IMR-90 (cell line): ENCODE data around the gene PI16. TPM values are rescaled to one million over a fixed set of nuclear protein-coding genes. Genes with fewer than 3 reads are reported as not detected.

ENCODE experiments used
- ATAC-seq: fragments of 200-7000 bp; cut with Tn5 transposase; 2 replicates; pipeline ENCODE4 v1.9.1; 2020; ENCODE audit warnings: low read depth, mild to moderate bottlenecking, moderate library complexity
- BruUV-seq: library from RNA; stranded (reverse); fragments of 400-500 nt; replicated peaks from 2 replicates; lab custom pipeline; 2021; lab: Mats Ljungman, UMichigan
- CTCF ChIA-PET: fragments of 300-600 bp; formaldehyde crosslinking; extraction: SDS; loops from one replicate; lab custom pipeline; 2021; ENCODE audit warnings: antibody characterized with exemption; lab: Yijun Ruan, JAX
- POLR2A ChIA-PET: fragments of 300-600 bp; sonication (Branson Sonifier 250); formaldehyde crosslinking; loops from one replicate; lab custom pipeline; 2022; ENCODE audit warnings: antibody characterized with exemption; ENCODE audit not compliant: unreplicated experiment; lab: Charles Lee
- DNase-seq: peaks from one replicate; pipeline ENCODE4 v3.0.0; 2013
- H2AFZ ChIP-seq: replicated peaks from 2 replicates; pipeline ENCODE3; 2013; ENCODE audit warnings: low read length, mild to moderate bottlenecking; ENCODE audit not compliant: poor library complexity
- H2AK5ac ChIP-seq: 2 replicates; pipeline ENCODE4 v1.6.1; 2013; ENCODE audit warnings: low read depth, low read length, inconsistent platforms
- H2AK9ac ChIP-seq: replicated peaks from 2 replicates; pipeline ENCODE3; 2013; ENCODE audit warnings: mild to moderate bottlenecking, low read depth, low read length, moderate library complexity; ENCODE audit not compliant: poor library complexity
- H2BK120ac ChIP-seq: 2 replicates; pipeline ENCODE4 v1.6.1; 2013; ENCODE audit warnings: low read depth, low read length, inconsistent platforms
- H2BK15ac ChIP-seq: 3 replicates; pipeline ENCODE4 v1.6.1; 2013; ENCODE audit warnings: low read depth, low read length, inconsistent platforms
- H2BK20ac ChIP-seq: 2 replicates; pipeline ENCODE4 v1.6.1; 2013; ENCODE audit warnings: low read depth, mild to moderate bottlenecking, inconsistent platforms, low read length, moderate library complexity
- H2BK5ac ChIP-seq: 2 replicates; pipeline ENCODE4 v1.6.1; 2013; ENCODE audit warnings: mild to moderate bottlenecking, low read depth, low read length, inconsistent platforms; ENCODE audit not compliant: poor library complexity, severe bottlenecking
- H3K14ac ChIP-seq: replicated peaks from 2 replicates; pipeline ENCODE4 v1.6.1; 2013; ENCODE audit warnings: low read depth, low read length, inconsistent platforms
- H3K18ac ChIP-seq: 2 replicates; pipeline ENCODE4 v1.6.1; 2013; ENCODE audit warnings: low read depth, low read length, control low read depth
- H3K23ac ChIP-seq: 2 replicates; pipeline ENCODE4 v1.6.1; 2013; ENCODE audit warnings: low read depth, low read length, inconsistent platforms
- H3K27ac ChIP-seq: 2 replicates; pipeline ENCODE4 v1.5.1; 2013; ENCODE audit warnings: mild to moderate bottlenecking, control low read depth, low read length; ENCODE audit not compliant: insufficient read depth
- H3K27me3 ChIP-seq: 2 replicates; pipeline ENCODE4 v1.6.1; 2013; ENCODE audit warnings: low read length; ENCODE audit not compliant: control insufficient read depth, insufficient read depth
- H3K36me3 ChIP-seq: 2 replicates; pipeline ENCODE4 v1.6.1; 2013; ENCODE audit warnings: low read length, mixed read lengths; ENCODE audit not compliant: control insufficient read depth, insufficient read depth
- H3K4ac ChIP-seq: 2 replicates; pipeline ENCODE4 v1.6.1; 2013; ENCODE audit warnings: low read depth, low read length, inconsistent platforms
- H3K4me1 ChIP-seq: 2 replicates; pipeline ENCODE4 v1.6.1; 2013; ENCODE audit warnings: low read length, mixed read lengths; ENCODE audit not compliant: control insufficient read depth, insufficient read depth
- H3K4me2 ChIP-seq: 2 replicates; pipeline ENCODE4 v1.6.1; 2013; ENCODE audit warnings: low read depth, mild to moderate bottlenecking, control low read depth, low read length, moderate library complexity
- H3K4me3 ChIP-seq: 2 replicates; pipeline ENCODE4 v1.5.1; 2013; ENCODE audit warnings: low read depth, mild to moderate bottlenecking, control low read depth, low read length, moderate library complexity; ENCODE audit not compliant: insufficient read depth
- H3K56ac ChIP-seq: 2 replicates; pipeline ENCODE4 v1.6.1; 2013; ENCODE audit warnings: low read length, inconsistent platforms; ENCODE audit not compliant: insufficient read depth; ENCODE audit errors: extremely low read depth
- H3K79me1 ChIP-seq, 2 experiments: 2 replicates each; pipeline ENCODE4 v1.6.1; 2013; ENCODE audit warnings: low read length in 2 of 2, inconsistent platforms in 1 of 2, low read depth in 1 of 2
- H3K9ac ChIP-seq: 2 replicates; pipeline ENCODE4 v1.6.1; 2013; ENCODE audit warnings: low read depth, low read length, control low read depth
- H3K9me1 ChIP-seq: 2 replicates; pipeline ENCODE4 v1.6.1; 2013; ENCODE audit warnings: low read length, inconsistent platforms; ENCODE audit not compliant: insufficient read depth
- H3K9me3 ChIP-seq: 2 replicates; pipeline ENCODE4 v1.6.1; 2013; ENCODE audit warnings: low read length; ENCODE audit not compliant: control insufficient read depth, insufficient read depth
- H4K20me1 ChIP-seq: 2 replicates; pipeline ENCODE4 v1.6.1; 2013; ENCODE audit warnings: low read length, inconsistent platforms; ENCODE audit not compliant: insufficient read depth
- H4K5ac ChIP-seq: 2 replicates; pipeline ENCODE4 v1.6.1; 2013; ENCODE audit warnings: mild to moderate bottlenecking, low read depth, low read length, control low read depth
- H4K8ac ChIP-seq, 2 experiments: 2 replicates each; pipeline ENCODE4 v1.6.1; 2013; ENCODE audit warnings: low read depth in 2 of 2, low read length in 2 of 2, control low read depth in 1 of 2, inconsistent platforms in 1 of 2
- H4K91ac ChIP-seq: 2 replicates; pipeline ENCODE4 v1.6.1; 2013; ENCODE audit warnings: low read depth, low read length, inconsistent platforms; ENCODE audit not compliant: insufficient read depth
- BHLHE40 ChIP-seq: fragments of 150-350 bp; IDR thresholded peaks from 2 replicates; pipeline ENCODE4 v1.6.1; 2016; ENCODE audit warnings: mild to moderate bottlenecking, low read depth, low read length
- CEBPB ChIP-seq: IDR thresholded peaks from 2 replicates; pipeline ENCODE4 v1.6.1; 2012; ENCODE audit warnings: low read depth, low read length, improper control_type of control experiment
- CHD1 ChIP-seq: IDR thresholded peaks from 2 replicates; pipeline ENCODE4 v1.6.1; 2012; ENCODE audit warnings: low read depth, low read length, improper control_type of control experiment
- CTCF ChIP-seq: conservative IDR thresholded peaks from 2 replicates; pipeline ENCODE4 v1.5.1; 2012; ENCODE audit warnings: mild to moderate bottlenecking, low read depth, low read length, improper control_type of control experiment
- ELK1 ChIP-seq: fragments of 150-350 bp; IDR thresholded peaks from 2 replicates; pipeline ENCODE4 v1.6.1; 2016; ENCODE audit warnings: low read depth, mild to moderate bottlenecking, low read length, moderate library complexity, borderline replicate concordance
- MAFK ChIP-seq: IDR thresholded peaks from 2 replicates; pipeline ENCODE4 v1.6.1; 2012; ENCODE audit warnings: low read depth, low read length, improper control_type of control experiment
- MAZ ChIP-seq: IDR thresholded peaks from 2 replicates; pipeline ENCODE4 v1.6.1; 2012; ENCODE audit warnings: low read depth, mild to moderate bottlenecking, low read length, improper control_type of control experiment, moderate library complexity, borderline replicate concordance
- POLR2A ChIP-seq: IDR thresholded peaks from 2 replicates; pipeline ENCODE4 v1.6.1; 2012; ENCODE audit warnings: mild to moderate bottlenecking, low read depth, low read length
- RAD21 ChIP-seq: IDR thresholded peaks from 2 replicates; pipeline ENCODE4 v1.6.1; 2012; ENCODE audit warnings: low read length, improper control_type of control experiment
- RCOR1 ChIP-seq: IDR thresholded peaks from 2 replicates; pipeline ENCODE4 v1.6.1; 2012; ENCODE audit warnings: mild to moderate bottlenecking, low read length, improper control_type of control experiment; ENCODE audit not compliant: insufficient replicate concordance
- RFX5 ChIP-seq: IDR thresholded peaks from 2 replicates; pipeline ENCODE4 v1.8.0; 2012; ENCODE audit warnings: low read depth, mild to moderate bottlenecking, low read length, moderate library complexity
- USF2 ChIP-seq: fragments of 150-350 bp; IDR thresholded peaks from 2 replicates; pipeline ENCODE4 v1.6.1; 2017; ENCODE audit warnings: mild to moderate bottlenecking, antibody characterized with exemption, low read length, low read depth
- WGBS, 2 experiments: methylation state at CpG; one replicate each; pipeline versions ENCODE4 v1.1.5 to v1.1.7; 2013; ENCODE audit warnings: missing lambda C conversion rate in 2 of 2; ENCODE audit not compliant: insufficient read length in 1 of 2; ENCODE audit errors: extremely low coverage in 2 of 2; 5-methylcytosine and 5-hydroxymethylcytosine counted together
- dilution Hi-C: fragments of 300-500 bp; cut with HindIII; formaldehyde crosslinking; loops from one replicate; pipeline ENCODE4 v1.14.3; 2018; ENCODE audit warnings: low sequenced_read_pairs; ENCODE audit not compliant: unreplicated experiment
- in situ Hi-C: fragments of 300-500 bp; cut with MboI; formaldehyde crosslinking; loops from 3 replicates; pipeline ENCODE4 v1.14.3; 2019; ENCODE audit warnings: low sequenced_read_pairs, inconsistent platforms, mixed read lengths
- intact Hi-C: fragments of 100-400 bp; cut with micrococcal nuclease; formaldehyde crosslinking; loops from 2 replicates; pipeline ENCODE4 v1.10.0; 2022
- polyA plus RNA-seq, 3 experiments: library from polyadenylated mRNA; depleted of rRNA; stranded (reverse); fragments of >200 nt; gene quantifications; 2 replicates each; pipeline ENCODE4 v1.2.3, GENCODE V29; 2012; ENCODE audit warnings: low replicate concordance in 1 of 3
- total RNA-seq: library from RNA; depleted of rRNA; stranded (reverse); fragments of >200 nt; gene quantifications from 2 replicates; pipeline ENCODE4 v1.2.3, GENCODE V29; 2012

Gene PI16
- total and polyA plus RNA-seq, 2 of the 4 experiments (the other 2 are of a cell fraction), result 0.21 TPM; not detected in 1

- CTCF ChIA-PET, result no interaction called here
- intact Hi-C loops, result no loop called here
Measured at GRCh38 chr6:36944650-36945049, 9.9 kb upstream of the PI16 start.

More at GRCh38 chr6:36944650-36945049, 9.9 kb upstream of the PI16 start:
- no peak overlapping the region for H3K27ac ChIP-seq
- H3K9me1 ChIP-seq, result no peaks in the 10 kb centered on the region
- in situ Hi-C loops (no loop called here), dilution Hi-C loops (no loop called here)
- no peaks in the 10 kb centered on the region for H3K79me1 ChIP-seq
- no peak overlapping the region for H3K56ac ChIP-seq
- H3K9me3 ChIP-seq, result no peaks in the 10 kb centered on the region
- H3K23ac ChIP-seq, result no peak overlapping the region
- no peak overlapping the region for H3K4ac ChIP-seq
- peak; percentile 23 for DNase-seq
- H2AK5ac ChIP-seq, result no peak overlapping the region
- H2BK20ac ChIP-seq, result no peak overlapping the region
- H2BK5ac ChIP-seq, result no peak overlapping the region
- H3K14ac ChIP-seq, result no peak overlapping the region
- H3K36me3 ChIP-seq, result no peaks in the 10 kb centered on the region
- H2AK9ac ChIP-seq, result no peak overlapping the region
- no peak overlapping the region for H2BK15ac ChIP-seq
- H2AFZ ChIP-seq, result no peak overlapping the region
- peaks cover 2% of the 10 kb centered on the region; the same call in 1 of the 2 replicates for H3K4me1 ChIP-seq
- no TSS peak for BruUV-seq
- H4K91ac ChIP-seq, result no peak overlapping the region
- H3K4me3 ChIP-seq, result no peak overlapping the region
- POLR2A ChIA-PET, result no interaction called here
- no peaks in the 10 kb centered on the region for H3K27me3 ChIP-seq
- TF ChIP-seq RCOR1, result no peak
- no peak for TF ChIP-seq CHD1
- no peak for TF ChIP-seq CEBPB
- TF ChIP-seq MAZ, result no peak
- no peak for TF ChIP-seq CTCF
- no peak for TF ChIP-seq POLR2A
- no peak for TF ChIP-seq MAFK
- TF ChIP-seq ELK1, result no peak
- no peak for TF ChIP-seq USF2
- no peak for TF ChIP-seq RAD21
- no peak for TF ChIP-seq BHLHE40
- no peak for TF ChIP-seq RFX5
- H3K9ac ChIP-seq, result no peak overlapping the region
- WGBS, 2 experiments, result 80% methylated on average over 1 of the region's 5 CpGs; no CpG with 5 or more reads in 1 of the 2 experiments
- H4K8ac ChIP-seq, result no peak overlapping the region
- H3K4me2 ChIP-seq, result no peak overlapping the region
- no peaks in the 10 kb centered on the region for H4K20me1 ChIP-seq
- no peak overlapping the region for H2BK120ac ChIP-seq
- H4K5ac ChIP-seq, result no peak overlapping the region
- H3K18ac ChIP-seq, result no peak overlapping the region
- ATAC-seq, result no peak
